HG03139 (cell line): ENCODE measurements around the gene FOXR2.
A peak's percentile ranks its signal among the peaks of the same experiment; 100 is the strongest.

ENCODE experiments used
- ATAC-seq: cut with Tn5 transposase; IDR thresholded peaks from one replicate; pipeline ENCODE4 v1.9.1; 2021; ENCODE audit not compliant: unreplicated experiment

The FOXR2 gene

GRCh38 chrX:55623100-55623499 is at the start of gene FOXR2:
TSS of gene FOXR2 (plus strand) at chrX:55623400. CDS start at chrX:55623712, 312 bp downstream.
- no peak for ATAC-seq

- no peak for ATAC-seq
These were observed 44.1 kb upstream of the FOXR2 start for GRCh38 chrX:55579115-55579514.

- no peak for ATAC-seq
These were observed 40.8 kb upstream of the FOXR2 start for GRCh38 chrX:55582447-55582846.

GRCh38 chrX:55593296-55593695 is 29.9 kb upstream of the FOXR2 start:
- ATAC-seq, result no peak

GRCh38 chrX:55593756-55594257 is 29.4 kb upstream of the FOXR2 start:
- no peak for ATAC-seq

- no peak for ATAC-seq
These were observed 24.9 kb upstream of the FOXR2 start for GRCh38 chrX:55598333-55598732.

GRCh38 chrX:55619547-55619946 is 3.7 kb upstream of the FOXR2 start:
- ATAC-seq, result no peak

GRCh38 chrX:55624403-55624802 is 1.2 kb downstream of the FOXR2 start:
- no peak for ATAC-seq

- ATAC-seq, result no peak
These were observed 12.9 kb downstream of the FOXR2 start for GRCh38 chrX:55636109-55636508.

GRCh38 chrX:55638933-55639332 is 15.7 kb downstream of the FOXR2 start:
- no peak for ATAC-seq

GRCh38 chrX:55640854-55641253 is 17.7 kb downstream of the FOXR2 start:
- no peak for ATAC-seq

GRCh38 chrX:55648434-55648833 is 25.2 kb downstream of the FOXR2 start:
- peak; percentile 50 for ATAC-seq

- ATAC-seq, result no peak
These were observed 36.7 kb downstream of the FOXR2 start for GRCh38 chrX:55659931-55660330.

GRCh38 chrX:55663584-55663983 is 40.4 kb downstream of the FOXR2 start:
- ATAC-seq, result no peak

GRCh38 chrX:55668084-55668483 is 44.9 kb downstream of the FOXR2 start:
- no peak for ATAC-seq
